Glomerular endothelial cell (primary cell): ENCODE results near the gene IL20. TPM values are rescaled to one million over a fixed set of nuclear protein-coding genes. Genes with fewer than 3 reads are reported as not detected.

Experiments
- DNase-seq: peaks from one replicate; pipeline ENCODE4 v3.0.0-alpha.2; 2011; ENCODE audit warnings: low read depth, low spot score; ENCODE audit errors: extremely low read depth
- total RNA-seq: library from RNA; depleted of rRNA; stranded (reverse); fragments of >200 nt; gene quantifications from 2 replicates; pipeline ENCODE4 v1.2.3, GENCODE V29; 2015

The IL20 gene
- total RNA-seq, 1 donor from 2014 or later, result not detected

GRCh38 chr1:206873603-206874188 is 8.3 kb downstream of the IL20 start:
- no peak for DNase-seq

- DNase-seq, result no peak
Measured at GRCh38 chr1:206875752-206876377, 10.4 kb downstream of the IL20 start.

GRCh38 chr1:206878456-206878855 is 13.0 kb downstream of the IL20 start:
- DNase-seq, result no peak

- no peak for DNase-seq
Measured at GRCh38 chr1:206880314-206880713, 14.9 kb downstream of the IL20 start.

- no peak for DNase-seq
Measured at GRCh38 chr1:206882555-206882954, 17.1 kb downstream of the IL20 start.

- DNase-seq, result no peak
Measured at GRCh38 chr1:206883160-206883559, 17.7 kb downstream of the IL20 start.

GRCh38 chr1:206883876-206884275 is 18.5 kb downstream of the IL20 start:
- DNase-seq, result no peak

GRCh38 chr1:206885341-206886060 is 20.1 kb downstream of the IL20 start:
- DNase-seq, result no peak

GRCh38 chr1:206886831-206887230 is 21.4 kb downstream of the IL20 start:
- DNase-seq, result no peak

- no peak for DNase-seq
Measured at GRCh38 chr1:206887701-206888100, 22.3 kb downstream of the IL20 start.

GRCh38 chr1:206890125-206891060 is 25.0 kb downstream of the IL20 start:
- no peak for DNase-seq

GRCh38 chr1:206891412-206891811 is 26.0 kb downstream of the IL20 start:
- no peak for DNase-seq

- no peak for DNase-seq
Measured at GRCh38 chr1:206892351-206892984, 27.0 kb downstream of the IL20 start.

GRCh38 chr1:206893380-206893779 is 28.0 kb downstream of the IL20 start:
- DNase-seq, result no peak

GRCh38 chr1:206895325-206895724 is 29.9 kb downstream of the IL20 start:
- DNase-seq, result no peak

- no peak for DNase-seq
Measured at GRCh38 chr1:206895837-206896242, 30.4 kb downstream of the IL20 start.

GRCh38 chr1:206896261-206896660 is 30.8 kb downstream of the IL20 start:
- DNase-seq, result no peak

GRCh38 chr1:206897175-206897574 is 31.8 kb downstream of the IL20 start, which contains the start of gene IL24:
IL24 (plus strand) TSS chr1:206897443; CDS start chr1:206897833, 390 bp downstream.
- no peak for DNase-seq

- DNase-seq, result no peak
Measured at GRCh38 chr1:206898089-206898914, 32.9 kb downstream of the IL20 start.
